ENCODE measurements around the gene PEBP1.

Gene PEBP1

GRCh38 chr12:118150625-118151024 lies 14.7 kb downstream of the PEBP1 start:
- no peak for DNase-seq
- Histone ChIP-seq H3K4me1 (ENCODE audit: control insufficient read depth, insufficient read depth, low read length, poor library complexity, severe bottlenecking) (no peaks in the 10 kb centered on the region), H3K36me3 (ENCODE audit: control insufficient read depth, insufficient read depth, low read length) (peaks cover 19% of the 10 kb centered on the region), H3K27me3 (replicated peaks; ENCODE audit: control insufficient read depth, insufficient read depth, low read length, poor library complexity, severe bottlenecking) (no peaks in the 10 kb centered on the region), H3K27ac (ENCODE audit: insufficient read depth, low read length, poor library complexity, severe bottlenecking) (no peak overlapping the region), H3K4me3 (ENCODE audit: insufficient read depth, low read depth, low read length, poor library complexity, severe bottlenecking) (no peak overlapping the region), H3K9me3 (ENCODE audit: control insufficient read depth, low read length) (no peaks in the 10 kb centered on the region)

GRCh38 chr12:118151755-118152154 lies 15.8 kb downstream of the PEBP1 start:
- no peaks in the 10 kb centered on the region for H3K27me3 ChIP-seq (replicated peaks; ENCODE audit: control insufficient read depth, insufficient read depth, low read length, poor library complexity, severe bottlenecking)
- no peak overlapping the region for H3K4me3 ChIP-seq (ENCODE audit: insufficient read depth, low read depth, low read length, poor library complexity, severe bottlenecking)
- H3K9me3 ChIP-seq (ENCODE audit: control insufficient read depth, low read length), result no peaks in the 10 kb centered on the region
- no peaks in the 10 kb centered on the region for H3K4me1 ChIP-seq (ENCODE audit: control insufficient read depth, insufficient read depth, low read length, poor library complexity, severe bottlenecking)
- H3K36me3 ChIP-seq (ENCODE audit: control insufficient read depth, insufficient read depth, low read length), result peaks cover 19% of the 10 kb centered on the region
- no peak for DNase-seq
- no peak overlapping the region for H3K27ac ChIP-seq (ENCODE audit: insufficient read depth, low read length, poor library complexity, severe bottlenecking)

- no peak overlapping the region for H3K27ac ChIP-seq (ENCODE audit: insufficient read depth, low read length, poor library complexity, severe bottlenecking)
- H3K36me3 ChIP-seq (ENCODE audit: control insufficient read depth, insufficient read depth, low read length), result peaks cover 58% of the 10 kb centered on the region
- DNase-seq, result no peak
- no peak overlapping the region for H3K4me3 ChIP-seq (ENCODE audit: insufficient read depth, low read depth, low read length, poor library complexity, severe bottlenecking)
- H3K9me3 ChIP-seq (ENCODE audit: control insufficient read depth, low read length), result no peaks in the 10 kb centered on the region
- H3K27me3 ChIP-seq (replicated peaks; ENCODE audit: control insufficient read depth, insufficient read depth, low read length, poor library complexity, severe bottlenecking), result no peaks in the 10 kb centered on the region
- H3K4me1 ChIP-seq (ENCODE audit: control insufficient read depth, insufficient read depth, low read length, poor library complexity, severe bottlenecking), result no peaks in the 10 kb centered on the region
Measured at GRCh38 chr12:118160536-118160935, 24.6 kb downstream of the PEBP1 start.

- H3K36me3 ChIP-seq (ENCODE audit: control insufficient read depth, insufficient read depth, low read length), result peaks cover 28% of the 10 kb centered on the region
- no peak overlapping the region for H3K27ac ChIP-seq (ENCODE audit: insufficient read depth, low read length, poor library complexity, severe bottlenecking)
- H3K27me3 ChIP-seq (replicated peaks; ENCODE audit: control insufficient read depth, insufficient read depth, low read length, poor library complexity, severe bottlenecking), result no peaks in the 10 kb centered on the region
- H3K4me3 ChIP-seq (ENCODE audit: insufficient read depth, low read depth, low read length, poor library complexity, severe bottlenecking), result no peak overlapping the region
- no peak for DNase-seq
- no peaks in the 10 kb centered on the region for H3K9me3 ChIP-seq (ENCODE audit: control insufficient read depth, low read length)
- H3K4me1 ChIP-seq (ENCODE audit: control insufficient read depth, insufficient read depth, low read length, poor library complexity, severe bottlenecking), result no peaks in the 10 kb centered on the region
Measured at GRCh38 chr12:118164798-118165486, 29.0 kb downstream of the PEBP1 start.

GRCh38 chr12:118166946-118167345 lies 31.0 kb downstream of the PEBP1 start:
- Histone ChIP-seq H3K27ac (ENCODE audit: insufficient read depth, low read length, poor library complexity, severe bottlenecking) (no peak overlapping the region), H3K4me3 (ENCODE audit: insufficient read depth, low read depth, low read length, poor library complexity, severe bottlenecking) (no peak overlapping the region), H3K36me3 (ENCODE audit: control insufficient read depth, insufficient read depth, low read length) (peaks cover 27% of the 10 kb centered on the region), H3K27me3 (replicated peaks; ENCODE audit: control insufficient read depth, insufficient read depth, low read length, poor library complexity, severe bottlenecking) (no peaks in the 10 kb centered on the region), H3K4me1 (ENCODE audit: control insufficient read depth, insufficient read depth, low read length, poor library complexity, severe bottlenecking) (no peaks in the 10 kb centered on the region), H3K9me3 (ENCODE audit: control insufficient read depth, low read length) (no peaks in the 10 kb centered on the region)
- no peak for DNase-seq

- H3K27ac ChIP-seq (ENCODE audit: insufficient read depth, low read length, poor library complexity, severe bottlenecking), result no peak overlapping the region
- H3K27me3 ChIP-seq (replicated peaks; ENCODE audit: control insufficient read depth, insufficient read depth, low read length, poor library complexity, severe bottlenecking), result no peaks in the 10 kb centered on the region
- H3K4me3 ChIP-seq (ENCODE audit: insufficient read depth, low read depth, low read length, poor library complexity, severe bottlenecking), result no peak overlapping the region
- DNase-seq, result no peak
- H3K36me3 ChIP-seq (ENCODE audit: control insufficient read depth, insufficient read depth, low read length), result peaks cover 54% of the 10 kb centered on the region
- no peaks in the 10 kb centered on the region for H3K9me3 ChIP-seq (ENCODE audit: control insufficient read depth, low read length)
- no peaks in the 10 kb centered on the region for H3K4me1 ChIP-seq (ENCODE audit: control insufficient read depth, insufficient read depth, low read length, poor library complexity, severe bottlenecking)
Measured at GRCh38 chr12:118175823-118176447, 40.0 kb downstream of the PEBP1 start.

GRCh38 chr12:118183155-118183554 lies 47.2 kb downstream of the PEBP1 start:
- H3K9me3 ChIP-seq (ENCODE audit: control insufficient read depth, low read length), result no peaks in the 10 kb centered on the region
- H3K36me3 ChIP-seq (ENCODE audit: control insufficient read depth, insufficient read depth, low read length), result peaks cover 23% of the 10 kb centered on the region
- no peaks in the 10 kb centered on the region for H3K4me1 ChIP-seq (ENCODE audit: control insufficient read depth, insufficient read depth, low read length, poor library complexity, severe bottlenecking)
- H3K27me3 ChIP-seq (replicated peaks; ENCODE audit: control insufficient read depth, insufficient read depth, low read length, poor library complexity, severe bottlenecking), result no peaks in the 10 kb centered on the region
- no peak for DNase-seq
- no peak overlapping the region for H3K27ac ChIP-seq (ENCODE audit: insufficient read depth, low read length, poor library complexity, severe bottlenecking)
- H3K4me3 ChIP-seq (ENCODE audit: insufficient read depth, low read depth, low read length, poor library complexity, severe bottlenecking), result no peak overlapping the region

- Histone ChIP-seq H3K36me3 (ENCODE audit: control insufficient read depth, insufficient read depth, low read length) (peaks cover 27% of the 10 kb centered on the region), H3K4me3 (ENCODE audit: insufficient read depth, low read depth, low read length, poor library complexity, severe bottlenecking) (no peak overlapping the region), H3K27me3 (replicated peaks; ENCODE audit: control insufficient read depth, insufficient read depth, low read length, poor library complexity, severe bottlenecking) (no peaks in the 10 kb centered on the region), H3K4me1 (ENCODE audit: control insufficient read depth, insufficient read depth, low read length, poor library complexity, severe bottlenecking) (no peaks in the 10 kb centered on the region), H3K9me3 (ENCODE audit: control insufficient read depth, low read length) (no peaks in the 10 kb centered on the region), H3K27ac (ENCODE audit: insufficient read depth, low read length, poor library complexity, severe bottlenecking) (no peak overlapping the region)
- DNase-seq, result no peak
Measured at GRCh38 chr12:118183711-118184110, 47.8 kb downstream of the PEBP1 start.

- Histone ChIP-seq H3K4me3 (ENCODE audit: insufficient read depth, low read depth, low read length, poor library complexity, severe bottlenecking) (no peak overlapping the region), H3K9me3 (ENCODE audit: control insufficient read depth, low read length) (no peaks in the 10 kb centered on the region), H3K27ac (ENCODE audit: insufficient read depth, low read length, poor library complexity, severe bottlenecking) (no peak overlapping the region), H3K4me1 (ENCODE audit: control insufficient read depth, insufficient read depth, low read length, poor library complexity, severe bottlenecking) (no peaks in the 10 kb centered on the region), H3K27me3 (replicated peaks; ENCODE audit: control insufficient read depth, insufficient read depth, low read length, poor library complexity, severe bottlenecking) (no peaks in the 10 kb centered on the region), H3K36me3 (ENCODE audit: control insufficient read depth, insufficient read depth, low read length) (peaks cover 26% of the 10 kb centered on the region)
- DNase-seq, result no peak
Measured at GRCh38 chr12:118185602-118186397, 49.9 kb downstream of the PEBP1 start.

Data from effector memory CD4-positive, alpha-beta T cell (primary cell).